Stimulated activated CD8-positive, alpha-beta memory T cell treated with anti-CD3 and anti-CD28 coated beads, Interleukin-4, amount 100 ng/mL, for 1 hour (primary cell): ENCODE data around the gene DCP2.

Source experiments
- DNase-seq, 2 donors: peaks; one replicate each; pipeline ENCODE4 v3.0.0-alpha.2; 2020; ENCODE audit warnings: low read depth in 2 of 2, low spot score in 1 of 2

Gene DCP2

GRCh38 chr5:113042491-113043243 is 66.1 kb downstream of the DCP2 start:
- DNase-seq, result no peak

- no peak for DNase-seq
These were observed 66.9 kb downstream of the DCP2 start for GRCh38 chr5:113043491-113043931.

GRCh38 chr5:113044776-113045465 is 68.3 kb downstream of the DCP2 start:
- no peak for DNase-seq

GRCh38 chr5:113047234-113047633 is 70.6 kb downstream of the DCP2 start:
- DNase-seq, result no peak

- no peak for DNase-seq
These were observed 71.4 kb downstream of the DCP2 start for GRCh38 chr5:113047733-113048652.

- no peak for DNase-seq
These were observed 72.3 kb downstream of the DCP2 start for GRCh38 chr5:113048931-113049330.

GRCh38 chr5:113050721-113051382 is 74.3 kb downstream of the DCP2 start:
- no peak for DNase-seq

GRCh38 chr5:113052041-113052795 is 75.6 kb downstream of the DCP2 start:
- DNase-seq, result no peak

GRCh38 chr5:113053511-113053995 is 77.0 kb downstream of the DCP2 start:
- DNase-seq, result no peak

- DNase-seq, result no peak
These were observed 78.3 kb downstream of the DCP2 start for GRCh38 chr5:113054899-113055298.

GRCh38 chr5:113056988-113057387 is 80.4 kb downstream of the DCP2 start:
- no peak for DNase-seq

- DNase-seq, result no peak
These were observed 81.0 kb downstream of the DCP2 start for GRCh38 chr5:113057557-113057984.

- no peak for DNase-seq
These were observed 81.7 kb downstream of the DCP2 start for GRCh38 chr5:113058269-113058668.

- DNase-seq, result no peak
These were observed 82.2 kb downstream of the DCP2 start for GRCh38 chr5:113058706-113059226.

GRCh38 chr5:113059232-113060040 is 82.8 kb downstream of the DCP2 start:
- no peak for DNase-seq

- DNase-seq, result no peak
These were observed 83.9 kb downstream of the DCP2 start for GRCh38 chr5:113060408-113061025.

GRCh38 chr5:113061846-113062780 is 85.5 kb downstream of the DCP2 start:
- no peak for DNase-seq
